Esophagus (tissue), 2 donors: Measurements from ENCODE around the gene XAB2. TPM values are rescaled to one million over a fixed set of nuclear protein-coding genes. Genes with fewer than 3 reads are reported as not detected.
"Not testable (repeated sequence)": the region's sequence is repeated elsewhere in the genome, so short reads cannot be mapped to it uniquely, and the experiment has no call there.

Source experiments
- H3K27ac ChIP-seq, 2 donors: one replicate each; pipeline ENCODE4 v1.5.1; 2013; ENCODE audit warnings: low read depth in 2 of 2, mild to moderate bottlenecking in 2 of 2, inconsistent platforms in 1 of 2, low read length in 1 of 2, moderate library complexity in 1 of 2
- H3K27me3 ChIP-seq, 2 donors: one replicate each; pipeline ENCODE4 v1.6.1; 2013; ENCODE audit warnings: low read length in 2 of 2, control low read depth in 1 of 2, mild to moderate bottlenecking in 1 of 2; ENCODE audit not compliant: insufficient read depth in 2 of 2, control insufficient read depth in 1 of 2
- H3K36me3 ChIP-seq, 2 donors: one replicate each; pipeline ENCODE4 v1.6.1; 2013; ENCODE audit warnings: low read length in 1 of 2; ENCODE audit not compliant: control insufficient read depth in 2 of 2, insufficient read depth in 2 of 2
- H3K4me1 ChIP-seq, 2 donors: one replicate each; pipeline ENCODE4 v1.6.1; 2013; ENCODE audit warnings: low read length in 1 of 2; ENCODE audit not compliant: control insufficient read depth in 2 of 2, insufficient read depth in 2 of 2
- H3K4me3 ChIP-seq, 2 donors: one replicate each; pipeline ENCODE4 v1.5.1; 2013; ENCODE audit warnings: low read length in 2 of 2, mild to moderate bottlenecking in 2 of 2, low read depth in 1 of 2, moderate library complexity in 1 of 2
- H3K9me3 ChIP-seq, 2 donors: one replicate each; pipeline ENCODE4 v1.6.1; 2013; ENCODE audit warnings: mild to moderate bottlenecking in 2 of 2, low read depth in 1 of 2, low read length in 1 of 2, moderate library complexity in 1 of 2; ENCODE audit not compliant: control insufficient read depth in 2 of 2, insufficient read depth in 1 of 2
- WGBS, 2 donors: extraction: QIAGEN DNeasy Blood & Tissue Kit; methylation state at CpG; one replicate each; pipeline ENCODE4 v1.1.7; 2013; 5-methylcytosine and 5-hydroxymethylcytosine counted together
- polyA plus RNA-seq, 2 donors: library from polyadenylated mRNA; stranded (reverse); fragments of 200-250 nt; gene quantifications; one replicate each; pipeline ENCODE4 v1.2.3, GENCODE V29; 2013
- donor health status: healthy with polysubstance abuse.
- donor health status: Bipolar disorder and iron deficiency.

XAB2 gene
- polyA plus RNA-seq, 2 donors: 26.9 to 28.1 TPM

DNA sequence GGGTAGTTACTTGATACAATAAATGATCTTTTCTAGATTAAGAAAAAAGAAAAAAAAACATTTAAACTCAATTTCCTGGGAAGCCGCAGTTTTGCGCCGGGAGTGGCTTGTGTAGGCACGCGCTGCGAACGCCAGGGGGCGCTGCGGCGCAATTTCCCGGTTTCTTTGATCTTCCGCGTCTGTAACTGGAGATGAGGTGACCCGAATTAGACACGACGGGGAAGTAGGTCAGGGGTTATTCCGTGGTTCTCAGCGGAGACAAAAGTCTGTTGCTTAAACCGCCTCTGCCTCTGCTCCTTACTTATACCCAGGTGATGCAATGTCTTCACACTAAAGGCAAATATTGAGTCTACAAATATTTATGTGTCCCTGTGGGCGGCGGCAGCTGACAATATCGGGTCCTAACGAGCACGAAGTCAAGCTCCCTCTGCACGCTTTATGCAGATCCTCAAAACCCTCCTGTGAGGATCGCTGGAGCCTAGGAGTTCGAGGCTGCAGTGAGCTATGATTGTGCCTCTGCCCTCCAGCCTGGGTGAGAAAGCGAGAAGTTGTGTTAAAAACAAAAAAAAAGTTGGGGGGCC, 22.8 kb upstream of the XAB2 start:
- Histone ChIP-seq H3K27ac (peak overlapping the region in 1 of 2 donors; percentile 34), H3K27me3 (no peaks in the 10 kb centered on the region), H3K4me3 (no peak overlapping the region)

DNA sequence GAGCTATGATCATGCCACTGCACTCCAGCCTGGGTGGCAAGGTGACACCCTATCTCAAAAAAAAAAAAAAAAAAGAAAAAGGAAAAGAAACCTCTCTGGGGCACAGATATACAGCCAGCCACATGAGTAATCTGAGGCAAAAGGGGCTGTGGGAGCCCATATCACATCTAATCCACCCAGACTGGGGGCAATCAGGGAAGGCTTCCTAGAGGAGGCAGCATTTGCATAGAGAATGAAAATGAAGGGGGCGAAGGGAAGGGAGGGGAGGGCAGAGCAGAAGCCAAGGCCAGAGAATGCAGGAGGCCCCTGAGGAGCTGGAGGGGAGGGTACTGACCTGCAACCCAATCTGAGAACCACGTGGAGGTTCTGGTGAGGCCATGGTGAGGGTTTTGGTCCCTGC, 20.8 kb upstream of the XAB2 start:
- no peak overlapping the region for H3K27ac ChIP-seq
- 40 to 50% methylated on average over 2 of the region's 2 CpGs for WGBS, 2 donors
- H3K4me3 ChIP-seq: no peak overlapping the region
- no peaks in the 10 kb centered on the region for H3K9me3 ChIP-seq
- peaks cover 0 to 8% of the 10 kb centered on the region in 2 donors for H3K36me3 ChIP-seq
- no peaks in the 10 kb centered on the region for H3K4me1 ChIP-seq
- H3K27me3 ChIP-seq: no peaks in the 10 kb centered on the region

More for the DNA sequence above, 22.8 kb upstream of the XAB2 start:
- H3K36me3 ChIP-seq: peaks cover 0 to 2% of the 10 kb centered on the region in 2 donors
- 4 to 5% methylated on average over 28 of the region's 28 CpGs for WGBS, 2 donors
- H3K4me1 ChIP-seq: no peaks in the 10 kb centered on the region
- H3K9me3 ChIP-seq: no peaks in the 10 kb centered on the region

DNA sequence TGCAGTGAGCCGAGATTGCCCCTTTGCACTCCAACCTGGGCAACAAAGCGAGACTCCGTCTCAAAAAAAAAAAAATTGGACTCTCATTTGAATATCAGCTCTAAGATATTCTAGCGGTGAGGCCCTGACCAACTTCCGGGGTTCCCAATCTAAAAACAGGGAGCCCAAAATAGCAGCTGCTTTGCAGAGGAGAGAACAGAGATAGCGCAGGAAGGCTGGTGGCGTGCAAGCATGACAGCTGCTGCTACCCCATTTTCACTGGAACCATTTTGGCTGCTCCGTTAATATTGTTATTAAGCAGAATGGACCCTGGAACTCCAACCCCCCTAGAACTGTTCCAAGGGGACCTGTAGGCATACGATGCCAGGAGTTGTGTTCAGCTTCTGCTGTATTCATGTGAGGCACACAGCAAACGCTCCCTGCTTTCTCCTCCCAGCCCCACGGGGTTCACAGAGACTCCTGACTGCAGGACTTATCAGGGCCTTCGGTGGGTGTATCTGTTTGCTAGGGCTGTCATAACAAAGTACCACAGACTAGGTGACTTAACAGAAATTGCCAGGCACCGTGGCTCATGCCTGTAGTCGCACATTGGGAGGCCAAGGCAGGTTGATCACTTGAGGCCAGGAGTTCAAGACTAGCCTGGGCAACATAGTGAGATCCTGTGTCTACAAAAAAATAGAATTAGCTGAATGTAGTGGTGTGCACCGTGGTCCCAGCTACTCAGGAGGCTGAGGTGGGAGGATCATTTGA, 19.1 kb upstream of the XAB2 start:
- Histone ChIP-seq H3K9me3 (no peaks in the 10 kb centered on the region), H3K4me1 (no peaks in the 10 kb centered on the region), H3K36me3 (peaks cover 0 to 10% of the 10 kb centered on the region in 2 donors), H3K27ac (no peak overlapping the region), H3K27me3 (no peaks in the 10 kb centered on the region), H3K4me3 (no peak overlapping the region)
- WGBS, 2 donors: 85 to 87% methylated on average over 15 of the region's 15 CpGs

DNA sequence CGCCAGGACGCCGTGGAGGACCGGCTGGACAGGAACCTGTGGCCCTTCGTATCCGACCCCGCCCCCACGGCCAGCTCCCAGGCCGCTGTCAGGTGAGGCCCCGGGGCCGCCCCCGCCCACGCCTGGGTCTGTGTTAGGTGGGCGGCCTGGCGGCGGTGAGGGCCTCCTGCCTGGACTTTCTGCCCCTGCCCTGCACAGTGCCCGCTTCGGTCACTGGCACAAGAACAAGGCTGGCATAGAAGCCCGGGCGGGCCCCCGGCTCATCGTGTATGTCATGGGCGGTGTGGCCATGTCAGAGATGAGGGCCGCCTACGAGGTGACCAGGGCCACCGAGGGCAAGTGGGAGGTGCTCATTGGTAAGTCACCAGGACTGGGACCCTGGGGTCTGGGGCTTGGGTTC, 17.8 kb upstream of the XAB2 start:
- Histone ChIP-seq H3K36me3 (peaks cover 0 to 17% of the 10 kb centered on the region in 2 donors), H3K4me1 (no peaks in the 10 kb centered on the region), H3K27ac (no peak overlapping the region), H3K27me3 (no peaks in the 10 kb centered on the region), H3K9me3 (no peaks in the 10 kb centered on the region), H3K4me3 (no peak overlapping the region)
- WGBS, 2 donors: 90% methylated on average over 26 of the region's 26 CpGs

DNA sequence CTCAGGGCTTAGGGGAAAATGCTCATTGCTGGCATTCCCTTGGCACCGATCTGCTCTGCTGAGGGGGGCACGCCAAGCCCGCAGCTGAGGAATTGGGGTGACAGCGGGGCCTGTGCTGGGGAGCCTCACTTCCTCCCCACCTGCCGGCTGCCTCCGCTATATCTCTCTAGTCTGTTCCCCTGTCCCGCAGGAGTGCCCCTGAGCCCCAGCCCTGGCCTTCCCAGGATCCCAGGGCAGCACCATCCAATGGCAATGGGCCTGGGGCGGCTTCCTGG, 17.0 kb upstream of the XAB2 start:
- no peak overlapping the region for H3K27ac ChIP-seq
- no peaks in the 10 kb centered on the region for H3K9me3 ChIP-seq
- no peaks in the 10 kb centered on the region for H3K27me3 ChIP-seq
- peaks cover 0 to 19% of the 10 kb centered on the region in 2 donors for H3K36me3 ChIP-seq
- H3K4me1 ChIP-seq: no peaks in the 10 kb centered on the region
- no peak overlapping the region for H3K4me3 ChIP-seq
- WGBS, 2 donors: 80 to 92% methylated on average over 7 to 8 of the region's 8 CpGs

DNA sequence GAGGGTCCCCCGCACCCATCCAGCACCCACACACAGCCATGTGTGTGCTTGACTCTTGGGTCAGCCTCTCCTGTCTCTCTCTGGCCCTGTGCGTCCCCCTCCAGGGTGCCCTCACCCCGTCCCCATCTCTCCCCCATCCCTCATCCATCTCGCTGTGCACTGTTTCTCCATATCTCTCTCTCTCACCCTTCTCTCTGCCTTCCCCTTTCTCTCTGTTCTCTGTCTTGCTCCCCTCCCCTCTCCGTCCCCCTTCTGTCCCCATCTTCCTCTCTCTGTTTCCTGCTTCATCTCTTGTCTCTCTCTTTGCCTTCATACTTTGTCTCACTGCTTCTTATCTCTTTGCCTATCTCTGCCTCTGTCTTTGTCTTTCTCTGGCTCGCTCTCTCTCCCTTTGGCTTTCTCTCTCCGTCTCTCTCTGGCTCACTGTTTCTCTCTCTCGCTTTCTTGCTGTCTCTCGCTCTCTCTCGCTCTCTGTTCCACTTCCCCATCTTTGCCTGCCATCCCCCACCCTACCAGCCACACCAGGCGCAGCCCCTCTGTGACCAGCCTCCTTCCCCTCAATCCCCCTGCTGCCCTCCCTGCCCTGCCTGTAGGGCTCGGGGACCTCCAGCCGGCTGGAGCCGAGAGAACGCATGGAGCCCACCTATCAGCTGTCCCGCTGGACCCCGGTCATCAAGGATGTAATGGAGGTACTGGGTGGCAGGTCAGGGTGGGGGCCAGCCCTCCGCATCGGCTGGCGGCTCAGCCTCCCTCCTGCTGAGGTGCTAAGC, 16.5 kb upstream of the XAB2 start:
- peaks cover 0 to 19% of the 10 kb centered on the region in 2 donors for H3K36me3 ChIP-seq
- no peaks in the 10 kb centered on the region for H3K9me3 ChIP-seq
- WGBS, 2 donors: 69 to 80% methylated on average over 20 of the region's 20 CpGs
- no peak overlapping the region for H3K4me3 ChIP-seq
- H3K27ac ChIP-seq: no peak overlapping the region
- H3K4me1 ChIP-seq: no peaks in the 10 kb centered on the region
- H3K27me3 ChIP-seq: no peaks in the 10 kb centered on the region

DNA sequence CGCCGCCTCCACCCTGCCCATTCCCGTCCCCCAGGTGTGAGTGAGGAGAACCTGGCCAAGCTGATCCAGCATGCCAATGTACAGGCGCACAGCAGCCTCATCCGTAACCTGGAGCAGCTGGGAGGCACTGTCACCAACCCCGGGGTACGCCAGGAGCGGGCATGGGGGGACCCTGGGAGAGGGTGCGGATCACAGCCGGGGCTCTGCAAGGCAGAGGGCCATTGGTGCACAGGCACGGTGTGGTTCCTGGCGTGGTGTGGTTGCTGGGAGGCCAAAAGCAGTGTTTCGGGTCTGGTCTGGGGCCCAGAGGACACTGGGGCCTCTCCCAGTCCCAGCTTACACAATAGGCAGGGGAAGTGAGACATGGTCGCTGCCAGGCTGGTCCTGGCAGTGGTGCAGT, 15.8 kb upstream of the XAB2 start:
- H3K27me3 ChIP-seq: no peaks in the 10 kb centered on the region
- H3K4me1 ChIP-seq: peaks cover 0 to 2% of the 10 kb centered on the region in 2 donors
- H3K4me3 ChIP-seq: no peak overlapping the region
- 89 to 94% methylated on average over 14 of the region's 14 CpGs for WGBS, 2 donors
- no peak overlapping the region for H3K27ac ChIP-seq
- peaks cover 0 to 23% of the 10 kb centered on the region in 2 donors for H3K36me3 ChIP-seq
- H3K9me3 ChIP-seq: no peaks in the 10 kb centered on the region

DNA sequence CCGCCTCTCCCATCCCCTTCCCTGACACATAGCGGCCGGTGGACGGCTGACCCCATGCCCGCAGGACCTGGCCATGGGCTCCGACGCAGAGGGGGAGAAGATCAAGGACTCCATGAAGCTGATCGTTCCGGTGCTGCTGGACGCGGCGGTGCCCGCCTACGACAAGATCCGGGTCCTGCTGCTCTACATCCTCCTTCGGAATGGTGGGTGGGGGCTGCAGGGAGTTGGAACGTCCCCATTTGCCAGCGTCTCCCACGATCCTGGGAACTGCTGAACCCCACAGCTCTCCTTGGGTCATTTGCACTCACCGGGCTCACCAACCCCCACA, 15.2 kb upstream of the XAB2 start:
- H3K36me3 ChIP-seq: peaks cover 0 to 29% of the 10 kb centered on the region in 2 donors
- 91 to 94% methylated on average over 16 to 20 of the region's 20 CpGs for WGBS, 2 donors

DNA sequence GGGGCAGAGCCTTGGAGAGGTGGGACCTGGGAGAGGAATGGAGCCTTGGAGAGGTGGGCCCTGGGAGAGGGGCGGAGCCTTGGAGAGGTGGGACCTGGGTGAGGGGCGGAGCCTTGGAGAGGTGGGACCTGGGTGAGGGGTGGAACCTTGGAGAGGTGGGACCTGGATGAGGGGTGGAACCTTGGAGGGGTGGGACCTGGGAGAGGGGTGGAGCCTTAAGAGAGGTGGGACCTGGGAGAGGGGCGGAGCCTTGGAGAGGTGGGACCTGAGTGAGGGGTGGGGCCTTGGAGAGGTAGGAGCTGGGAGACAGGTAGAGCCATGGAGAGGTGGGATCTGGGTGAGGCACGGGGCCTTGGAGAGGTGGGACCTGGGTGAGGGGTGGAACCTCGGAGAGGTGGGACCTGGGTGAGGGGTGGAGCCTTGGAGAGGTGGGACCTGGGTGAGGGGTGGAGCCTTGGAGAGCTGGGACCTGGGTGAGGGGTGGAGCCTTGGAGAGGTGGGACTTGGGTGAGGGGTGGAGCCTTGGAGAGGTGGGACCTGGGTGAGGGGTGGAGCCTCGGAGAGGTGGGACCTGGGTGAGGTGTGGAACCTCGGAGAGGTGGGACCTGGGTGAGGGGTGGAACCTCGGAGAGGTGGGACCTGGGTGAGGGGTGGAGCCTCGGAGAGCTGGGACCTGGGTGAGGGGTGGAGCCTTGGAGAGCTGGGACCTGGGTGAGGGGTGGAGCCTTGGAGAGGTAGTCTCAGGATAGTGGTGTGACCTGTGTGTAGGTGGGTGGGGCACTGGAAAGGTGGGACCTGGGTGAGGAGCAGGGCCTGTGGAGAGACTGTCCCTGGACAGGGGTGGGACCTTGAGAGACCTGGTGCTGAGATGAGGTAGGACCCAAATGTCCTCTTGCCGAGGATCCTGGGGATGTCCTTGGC, 14.5 kb upstream of the XAB2 start:
- WGBS, 2 donors: 48 to 86% methylated on average over 9 to 10 of the region's 10 CpGs
- not testable (repeated sequence) for H3K9me3 ChIP-seq, H3K27ac ChIP-seq, H3K4me3 ChIP-seq, H3K27me3 ChIP-seq, H3K4me1 ChIP-seq
- H3K36me3 ChIP-seq: peaks cover 0 to 32% of the 10 kb centered on the region in 2 donors

More for the DNA sequence above, 15.2 kb upstream of the XAB2 start:
- no peak overlapping the region for H3K27ac ChIP-seq
- no peaks in the 10 kb centered on the region for H3K27me3 ChIP-seq
- H3K4me3 ChIP-seq: no peak overlapping the region
- no peaks in the 10 kb centered on the region for H3K9me3 ChIP-seq
- peaks cover 0 to 8% of the 10 kb centered on the region in 2 donors for H3K4me1 ChIP-seq
